ENCODE measurements around the gene REXO1. TPM values are rescaled to one million over a fixed set of nuclear protein-coding genes. Genes with fewer than 3 reads are reported as not detected.

Gene REXO1
- total RNA-seq, 1 donor from 2014 or later: 40.8 TPM

DNA sequence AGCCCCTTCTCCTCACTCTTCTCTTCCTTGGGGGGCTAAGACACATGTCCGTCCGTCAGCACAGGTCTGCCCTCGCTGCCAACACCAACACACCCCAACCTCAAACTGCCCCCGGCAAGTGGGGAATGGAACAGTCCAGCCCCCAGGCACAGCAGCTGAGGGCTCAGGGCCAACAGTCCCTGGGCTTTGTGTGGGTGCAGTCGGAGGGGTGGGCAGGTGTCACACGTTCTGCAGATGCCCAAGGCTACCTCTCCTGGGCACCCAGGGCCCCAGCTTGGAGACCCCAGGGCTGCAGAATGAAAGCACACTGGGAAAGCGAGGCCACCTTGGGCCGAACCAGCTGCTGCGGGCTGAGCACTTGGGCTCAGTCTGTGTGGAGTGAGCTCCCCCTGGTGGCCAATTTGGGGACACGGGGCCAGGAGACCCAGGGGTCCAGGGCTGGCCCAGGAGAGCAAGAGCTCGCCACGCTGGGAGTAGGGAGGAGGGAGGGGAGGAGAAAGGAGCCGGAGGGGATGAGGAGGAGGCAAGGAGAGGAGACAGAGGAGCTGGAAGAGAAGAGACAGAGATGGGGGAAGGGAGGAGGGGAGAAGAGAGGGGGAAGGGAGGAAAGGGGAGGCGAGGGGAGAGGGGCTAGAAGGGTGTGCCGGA is 22.2 kb downstream of the REXO1 start:
- no peaks in the 10 kb centered on the region for H3K4me1 Mint-ChIP-seq
- H3K27me3 Mint-ChIP-seq (ENCODE audit: low read depth): no peaks in the 10 kb centered on the region
- no peak overlapping the region for H3K27ac Mint-ChIP-seq (ENCODE audit: unreplicated experiment)
- H3K36me3 Mint-ChIP-seq (ENCODE audit: low read depth): peaks cover 3% of the 10 kb centered on the region
- peak overlapping the region; percentile 44 for H3K4me3 Mint-ChIP-seq
- TF ChIP-seq, protein P1, sequence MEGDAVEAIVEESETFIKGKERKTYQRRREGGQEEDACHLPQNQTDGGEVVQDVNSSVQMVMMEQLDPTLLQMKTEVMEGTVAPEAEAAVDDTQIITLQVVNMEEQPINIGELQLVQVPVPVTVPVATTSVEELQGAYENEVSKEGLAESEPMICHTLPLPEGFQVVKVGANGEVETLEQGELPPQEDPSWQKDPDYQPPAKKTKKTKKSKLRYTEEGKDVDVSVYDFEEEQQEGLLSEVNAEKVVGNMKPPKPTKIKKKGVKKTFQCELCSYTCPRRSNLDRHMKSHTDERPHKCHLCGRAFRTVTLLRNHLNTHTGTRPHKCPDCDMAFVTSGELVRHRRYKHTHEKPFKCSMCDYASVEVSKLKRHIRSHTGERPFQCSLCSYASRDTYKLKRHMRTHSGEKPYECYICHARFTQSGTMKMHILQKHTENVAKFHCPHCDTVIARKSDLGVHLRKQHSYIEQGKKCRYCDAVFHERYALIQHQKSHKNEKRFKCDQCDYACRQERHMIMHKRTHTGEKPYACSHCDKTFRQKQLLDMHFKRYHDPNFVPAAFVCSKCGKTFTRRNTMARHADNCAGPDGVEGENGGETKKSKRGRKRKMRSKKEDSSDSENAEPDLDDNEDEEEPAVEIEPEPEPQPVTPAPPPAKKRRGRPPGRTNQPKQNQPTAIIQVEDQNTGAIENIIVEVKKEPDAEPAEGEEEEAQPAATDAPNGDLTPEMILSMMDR (conservative IDR thresholded peaks at IDR 0.05): peak; percentile 90
- no peaks in the 10 kb centered on the region for H3K9me3 Mint-ChIP-seq
- peak; percentile 84 for DNase-seq (ENCODE audit: low read depth, low spot score)

GRCh38 chr19:1824252-1824622 is 24.0 kb downstream of the REXO1 start:
- TF ChIP-seq, protein P1 (conservative IDR thresholded peaks at IDR 0.05): no peak
- H3K9me3 Mint-ChIP-seq: no peaks in the 10 kb centered on the region
- no peaks in the 10 kb centered on the region for H3K27me3 Mint-ChIP-seq (ENCODE audit: low read depth)
- H3K4me3 Mint-ChIP-seq: no peak overlapping the region
- DNase-seq (ENCODE audit: low read depth, low spot score): no peak
- no peak overlapping the region for H3K27ac Mint-ChIP-seq (ENCODE audit: unreplicated experiment)
- H3K36me3 Mint-ChIP-seq (ENCODE audit: low read depth): peaks cover 6% of the 10 kb centered on the region
- no peaks in the 10 kb centered on the region for H3K4me1 Mint-ChIP-seq

DNA sequence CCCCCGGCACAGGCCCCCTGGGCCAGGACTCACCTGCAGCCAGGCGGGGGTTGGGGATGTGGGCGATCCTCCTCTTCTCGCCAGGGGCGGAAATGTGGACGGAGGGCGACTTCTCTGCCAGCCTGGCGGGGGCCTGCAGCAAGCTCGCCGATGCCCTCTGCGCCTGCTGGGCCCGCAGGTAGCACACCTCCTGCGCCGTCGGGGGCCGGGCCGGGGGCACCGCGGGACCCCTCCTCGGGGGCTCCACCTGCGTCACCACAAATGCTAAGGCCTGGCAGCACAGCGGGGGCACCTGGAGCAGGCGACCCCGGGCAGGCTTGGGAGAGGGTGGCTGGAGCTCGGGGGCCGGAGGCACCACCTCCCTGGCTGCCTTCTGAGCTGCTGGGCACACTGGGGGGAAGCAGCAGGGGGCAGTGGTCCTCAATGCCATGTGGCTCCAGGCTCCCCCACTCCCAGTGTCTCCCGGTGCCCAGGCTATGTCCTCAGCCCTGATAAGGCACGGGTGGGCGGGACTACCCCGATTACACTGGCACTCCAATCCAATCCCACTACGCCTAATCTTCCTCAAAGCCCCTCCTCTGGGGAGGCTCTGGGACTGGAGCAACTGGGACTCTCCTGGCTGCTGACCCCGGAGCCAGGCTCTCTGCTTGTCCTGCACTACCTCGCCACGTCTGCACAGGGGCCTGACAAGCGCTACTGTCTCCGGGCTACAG is 24.6 kb downstream of the REXO1 start:
- Mint-ChIP-seq H3K27ac (ENCODE audit: unreplicated experiment) (no peak overlapping the region), H3K36me3 (ENCODE audit: low read depth) (peaks cover 6% of the 10 kb centered on the region), H3K27me3 (ENCODE audit: low read depth) (no peaks in the 10 kb centered on the region), H3K4me3 (no peak overlapping the region), H3K4me1 (no peaks in the 10 kb centered on the region), H3K9me3 (no peaks in the 10 kb centered on the region)
- TF ChIP-seq, protein P1 (conservative IDR thresholded peaks at IDR 0.05): no peak
- DNase-seq (ENCODE audit: low read depth, low spot score): no peak

GRCh38 chr19:1823020-1823419 is 25.3 kb downstream of the REXO1 start:
- no peak overlapping the region for H3K27ac Mint-ChIP-seq (ENCODE audit: unreplicated experiment)
- no peak for DNase-seq (ENCODE audit: low read depth, low spot score)
- no peaks in the 10 kb centered on the region for H3K4me1 Mint-ChIP-seq
- H3K27me3 Mint-ChIP-seq (ENCODE audit: low read depth): no peaks in the 10 kb centered on the region
- H3K9me3 Mint-ChIP-seq: no peaks in the 10 kb centered on the region
- TF ChIP-seq, protein P1 (conservative IDR thresholded peaks at IDR 0.05): no peak
- no peak overlapping the region for H3K4me3 Mint-ChIP-seq
- H3K36me3 Mint-ChIP-seq (ENCODE audit: low read depth): peaks cover 6% of the 10 kb centered on the region

GRCh38 chr19:1822210-1822609 is 26.1 kb downstream of the REXO1 start:
- Mint-ChIP-seq H3K4me3 (no peak overlapping the region), H3K27ac (ENCODE audit: unreplicated experiment) (peak overlapping the region; percentile 67), H3K27me3 (ENCODE audit: low read depth) (no peaks in the 10 kb centered on the region), H3K9me3 (no peaks in the 10 kb centered on the region), H3K36me3 (ENCODE audit: low read depth) (peaks cover 6% of the 10 kb centered on the region), H3K4me1 (no peaks in the 10 kb centered on the region)
- no peak for DNase-seq (ENCODE audit: low read depth, low spot score)
- TF ChIP-seq, protein P1 (conservative IDR thresholded peaks at IDR 0.05): no peak

Measured in neural crest cell (in vitro differentiated cells).